K562 (cell line): ENCODE results near the gene FKBP2. TPM values are rescaled to one million over a fixed set of nuclear protein-coding genes. Genes with fewer than 3 reads are reported as not detected.
A peak's percentile ranks its signal among the peaks of the same experiment; 100 is the strongest.

Experiments used
- ARHGAP35 ChIP-seq: fragments of 450-650 bp; IDR thresholded peaks from 2 replicates; pipeline ENCODE4 v1.6.1; 2018; ENCODE audit not compliant: partially characterized antibody
- CBX8 ChIP-seq: fragments of 200-600 bp; sonication (generic); IDR thresholded peaks from 2 replicates; pipeline ENCODE4 v1.6.1; 2012; ENCODE audit warnings: borderline replicate concordance, mixed run types, low read depth, mild to moderate bottlenecking, moderate library complexity, mixed read lengths, low read length, control low read depth, inconsistent platforms; ENCODE audit not compliant: poor library complexity, severe bottlenecking; ENCODE audit errors: extremely low read depth
- CCAR2 ChIP-seq: fragments of 200-400 bp; formaldehyde crosslinking; IDR thresholded peaks from 2 replicates; pipeline ENCODE4 v1.6.1; 2017; ENCODE audit warnings: mild to moderate bottlenecking, low read depth, low read length
- CEBPZ ChIP-seq: fragments of 150-350 bp; IDR thresholded peaks from 2 replicates; pipeline ENCODE4 v1.6.1; 2014; ENCODE audit warnings: low read depth, mild to moderate bottlenecking, low read length, borderline replicate concordance
- CTCFL ChIP-seq: IDR thresholded peaks from 2 replicates; pipeline ENCODE4 v1.6.1; 2011; ENCODE audit warnings: borderline replicate concordance, low read depth, mild to moderate bottlenecking, moderate library complexity, low read length; ENCODE audit not compliant: insufficient read depth, poor library complexity, severe bottlenecking
- ELF4 ChIP-seq: fragments of 450-650 bp; formaldehyde crosslinking; IDR thresholded peaks from 2 replicates; pipeline ENCODE4 v1.4.0; 2022; ENCODE audit warnings: missing genetic modification characterization
- FIP1L1 ChIP-seq: fragments of 200-400 bp; formaldehyde crosslinking; IDR thresholded peaks from 2 replicates; pipeline ENCODE4 v1.6.1; 2018; ENCODE audit warnings: mild to moderate bottlenecking, low read depth, low read length; ENCODE audit not compliant: poor library complexity, severe bottlenecking
- FOXK1 ChIP-seq: sonication (generic); formaldehyde crosslinking; IDR thresholded peaks from 2 replicates; pipeline ENCODE4 v1.8.0; 2022; ENCODE audit warnings: missing genetic modification reagents, mild to moderate bottlenecking, borderline replicate concordance
- MAFK ChIP-seq: IDR thresholded peaks from 2 replicates; pipeline ENCODE4 v1.6.1; 2011; ENCODE audit warnings: low read length, improper control_type of control experiment
- MLX ChIP-seq, 2 experiments: fragments of 450-650 bp in 1 of 2; sonication (generic) in 1 of 2; formaldehyde crosslinking; conservative IDR thresholded peaks; 2 replicates each; pipeline versions ENCODE4 v1.4.0 to v1.8.1; 2020 to 2022; ENCODE audit warnings: mild to moderate bottlenecking in 1 of 2, missing genetic modification reagents in 1 of 2
- POLR2AphosphoS5 ChIP-seq: IDR thresholded peaks from 2 replicates; pipeline ENCODE4 v1.6.1; 2011; ENCODE audit warnings: mild to moderate bottlenecking, low read depth, low read length, moderate library complexity; ENCODE audit not compliant: control insufficient read depth, insufficient read depth
- ZHX1 ChIP-seq: fragments of 150-350 bp; conservative IDR thresholded peaks from 2 replicates; pipeline ENCODE4 v1.6.1; 2014; ENCODE audit warnings: low read length
- ZNF445 ChIP-seq: fragments of 250-450 bp; sonication (Bioruptor Pico); IDR thresholded peaks from 2 replicates; pipeline ENCODE4 v1.4.0; 2020; ENCODE audit warnings: low read depth, mild to moderate bottlenecking, moderate library complexity
- ZNF507 ChIP-seq: conservative IDR thresholded peaks from 2 replicates; pipeline ENCODE4 v1.6.1; 2017; ENCODE audit warnings: missing genetic modification characterization, missing compliant biosample characterization
- polyA plus RNA-seq, 8 experiments: library from polyadenylated mRNA; depleted of rRNA in 4 of 8; stranded (reverse) in 5 of 8; unstranded in 3 of 8; fragments of >200 nt; fragmentation: Nextera tagmentation in 2 of 8; fragmentation: Illumina TruSeq in 1 of 8; extraction: Ambion mirVana in 2 of 8; extraction: Trizol in 1 of 8; gene quantifications; 2 replicates each; pipeline versions ENCODE4 v1.2.1 to v1.2.3, GENCODE V29; 2011 to 2014; ENCODE audit warnings: inconsistent platforms in 1 of 8, missing spikeins in 1 of 8
- total RNA-seq, 7 experiments: library from RNA; depleted of rRNA in 6 of 7; stranded (reverse); fragments of >200 nt in 6 of 7; fragmentation: Illumina TruSeq in 2 of 7; extraction: Trizol in 2 of 7; gene quantifications; 2 replicates each; pipeline versions ENCODE4 v1.2.1 to v1.2.3, GENCODE V29; 2011 to 2021; ENCODE audit warnings: low replicate concordance in 1 of 7

FKBP2 gene
- total and polyA plus RNA-seq, 9 of the 15 experiments (the other 6 are each of a cell fraction or from before 2014, with no cell fraction given): 3.5 to 151 (median 58.1) TPM

- TF ChIP-seq ZHX1 (no peak), CEBPZ (no peak), POLR2AphosphoS5 (peak; percentile 88), ARHGAP35 (no peak), ZNF507 (tag) (no peak), CTCFL (no peak), CBX8 (no peak), ELF4 (CRISPR knock-in tag) (peak; percentile 46; the same call in 1 of the 2 replicates), FIP1L1 (no peak), CCAR2 (no peak), FOXK1 (CRISPR knock-in tag) (peak; percentile 18; the same call in 1 of the 2 replicates), MLX (CRISPR knock-in tag; conservative IDR thresholded peaks at IDR 0.05) (no peak), MAFK (no peak), ZNF445 (CRISPR knock-in tag) (no peak)
Measured at GRCh38 chr11:64240435-64241240, at the start of gene FKBP2 (continued).
